ENCODE results near the gene RPS15. TPM values are rescaled to one million over a fixed set of nuclear protein-coding genes. Genes with fewer than 3 reads are reported as not detected.
"Not testable (repeated sequence)": the region's sequence is repeated elsewhere in the genome, so short reads cannot be mapped to it uniquely, and the experiment has no call there.

The RPS15 gene
- total RNA-seq, 1 donor from 2014 or later: 1,542 TPM

DNA sequence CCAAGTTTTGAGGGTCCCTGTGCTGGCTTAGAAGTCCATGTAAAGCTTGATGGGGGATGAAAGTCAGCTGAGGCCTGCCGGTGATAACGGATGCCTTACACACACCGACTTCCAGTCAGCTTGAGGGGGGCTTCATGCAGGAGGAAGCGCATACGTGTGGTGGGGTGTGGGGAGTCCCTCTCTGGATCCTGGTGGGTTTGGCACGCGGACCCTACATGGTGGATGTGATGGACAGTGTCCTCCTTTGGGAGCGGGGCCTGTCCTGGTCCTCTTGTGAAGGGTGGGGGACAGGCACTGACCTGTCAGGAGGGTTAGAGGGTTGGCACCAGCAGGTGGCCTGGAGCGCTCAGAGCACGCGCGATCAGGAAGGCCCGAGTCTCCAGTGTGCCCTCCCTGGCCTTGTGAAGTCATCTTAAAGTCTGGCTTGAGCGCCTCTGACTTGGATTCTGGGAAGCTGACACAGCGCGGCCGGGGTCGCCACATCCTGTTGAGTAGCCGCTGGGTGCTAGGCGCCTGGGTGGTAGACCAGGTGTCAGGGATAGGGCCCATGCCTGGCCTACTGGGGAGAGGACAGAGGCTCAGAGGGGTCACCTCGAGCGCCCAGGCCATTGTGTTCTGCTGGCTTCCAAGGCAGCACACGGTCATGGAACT is 27.9 kb upstream of the RPS15 start:
- peaks cover 39% of the 10 kb centered on the region for H3K4me1 Mint-ChIP-seq
- H3K9me3 Mint-ChIP-seq: no peaks in the 10 kb centered on the region

GRCh38 chr19:1410789-1411188 is 27.4 kb upstream of the RPS15 start:
- peak overlapping the region; percentile 98 for H3K4me3 Mint-ChIP-seq
- no peaks in the 10 kb centered on the region for H3K9me3 Mint-ChIP-seq
- H3K27me3 Mint-ChIP-seq: no peaks in the 10 kb centered on the region
- DNase-seq: no peak
- intact Hi-C loops (cut with micrococcal nuclease): no loop called here
- H3K4me1 Mint-ChIP-seq: peaks cover 43% of the 10 kb centered on the region
- peaks cover 31% of the 10 kb centered on the region for H3K36me3 Mint-ChIP-seq (ENCODE audit: low read depth)
- H3K27ac Mint-ChIP-seq: peak overlapping the region; percentile 23

More for the DNA sequence above, 27.9 kb upstream of the RPS15 start:
- peaks cover 30% of the 10 kb centered on the region for H3K36me3 Mint-ChIP-seq (ENCODE audit: low read depth)
- H3K4me3 Mint-ChIP-seq: peak overlapping the region; percentile 98
- intact Hi-C loops (cut with micrococcal nuclease): no loop called here
- peak overlapping the region; percentile 74 for H3K27ac Mint-ChIP-seq
- DNase-seq: no peak
- no peaks in the 10 kb centered on the region for H3K27me3 Mint-ChIP-seq

- intact Hi-C loops (cut with micrococcal nuclease): no loop called here
- H3K27me3 Mint-ChIP-seq: no peaks in the 10 kb centered on the region
- H3K4me1 Mint-ChIP-seq: peaks cover 41% of the 10 kb centered on the region
- H3K4me3 Mint-ChIP-seq: peak overlapping the region; percentile 98
- H3K36me3 Mint-ChIP-seq (ENCODE audit: low read depth): peaks cover 32% of the 10 kb centered on the region
- DNase-seq: no peak
- H3K9me3 Mint-ChIP-seq: no peaks in the 10 kb centered on the region
- H3K27ac Mint-ChIP-seq: peak overlapping the region; percentile 20
These were observed 26.7 kb upstream of the RPS15 start for GRCh38 chr19:1411255-1412191.

- H3K36me3 Mint-ChIP-seq (ENCODE audit: low read depth): peaks cover 37% of the 10 kb centered on the region
- peaks cover 40% of the 10 kb centered on the region for H3K4me1 Mint-ChIP-seq
- H3K27me3 Mint-ChIP-seq: no peaks in the 10 kb centered on the region
- no peak overlapping the region for H3K4me3 Mint-ChIP-seq
- DNase-seq: no peak
- no peak overlapping the region for H3K27ac Mint-ChIP-seq
- no peaks in the 10 kb centered on the region for H3K9me3 Mint-ChIP-seq
- intact Hi-C loops (cut with micrococcal nuclease): no loop called here
These were observed 25.8 kb upstream of the RPS15 start for GRCh38 chr19:1412323-1412923.

- Mint-ChIP-seq H3K36me3 (ENCODE audit: low read depth) (peaks cover 43% of the 10 kb centered on the region), H3K4me1 (peaks cover 42% of the 10 kb centered on the region), H3K4me3 (no peak overlapping the region), H3K27me3 (no peaks in the 10 kb centered on the region), H3K27ac (no peak overlapping the region), H3K9me3 (no peaks in the 10 kb centered on the region)
- intact Hi-C loops (cut with micrococcal nuclease): no loop called here
- DNase-seq: no peak
These were observed 25.0 kb upstream of the RPS15 start for GRCh38 chr19:1412995-1413800.

GRCh38 chr19:1416014-1416841 is 22.0 kb upstream of the RPS15 start:
- Mint-ChIP-seq H3K4me3 (no peak overlapping the region), H3K9me3 (no peaks in the 10 kb centered on the region), H3K27me3 (no peaks in the 10 kb centered on the region), H3K4me1 (peaks cover 21% of the 10 kb centered on the region), H3K36me3 (ENCODE audit: low read depth) (peaks cover 37% of the 10 kb centered on the region), H3K27ac (no peak overlapping the region)
- intact Hi-C loops (cut with micrococcal nuclease): no loop called here
- DNase-seq: no peak

DNA sequence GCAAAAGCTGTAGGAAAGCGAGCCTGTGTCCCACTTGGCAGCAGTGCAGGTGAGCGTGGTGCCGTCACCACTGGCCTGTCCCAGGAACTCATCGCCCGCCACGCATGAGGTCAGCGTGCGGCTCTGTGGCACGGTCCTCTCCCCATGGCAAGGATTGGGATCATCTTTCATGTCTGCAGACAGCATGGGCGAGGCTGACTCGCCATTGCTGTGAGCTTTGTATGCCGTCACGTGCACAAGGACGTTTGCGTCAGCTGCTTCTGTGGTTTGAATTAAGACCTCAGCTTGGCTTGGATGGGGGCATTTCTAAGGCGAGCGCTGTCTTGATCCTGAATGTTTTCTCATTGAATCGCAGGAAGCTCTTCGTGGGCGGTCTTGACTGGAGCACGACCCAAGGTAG is 21.1 kb upstream of the RPS15 start:
- Mint-ChIP-seq H3K27ac (no peak overlapping the region), H3K36me3 (ENCODE audit: low read depth) (peaks cover 35% of the 10 kb centered on the region), H3K4me1 (peaks cover 14% of the 10 kb centered on the region)

DNA sequence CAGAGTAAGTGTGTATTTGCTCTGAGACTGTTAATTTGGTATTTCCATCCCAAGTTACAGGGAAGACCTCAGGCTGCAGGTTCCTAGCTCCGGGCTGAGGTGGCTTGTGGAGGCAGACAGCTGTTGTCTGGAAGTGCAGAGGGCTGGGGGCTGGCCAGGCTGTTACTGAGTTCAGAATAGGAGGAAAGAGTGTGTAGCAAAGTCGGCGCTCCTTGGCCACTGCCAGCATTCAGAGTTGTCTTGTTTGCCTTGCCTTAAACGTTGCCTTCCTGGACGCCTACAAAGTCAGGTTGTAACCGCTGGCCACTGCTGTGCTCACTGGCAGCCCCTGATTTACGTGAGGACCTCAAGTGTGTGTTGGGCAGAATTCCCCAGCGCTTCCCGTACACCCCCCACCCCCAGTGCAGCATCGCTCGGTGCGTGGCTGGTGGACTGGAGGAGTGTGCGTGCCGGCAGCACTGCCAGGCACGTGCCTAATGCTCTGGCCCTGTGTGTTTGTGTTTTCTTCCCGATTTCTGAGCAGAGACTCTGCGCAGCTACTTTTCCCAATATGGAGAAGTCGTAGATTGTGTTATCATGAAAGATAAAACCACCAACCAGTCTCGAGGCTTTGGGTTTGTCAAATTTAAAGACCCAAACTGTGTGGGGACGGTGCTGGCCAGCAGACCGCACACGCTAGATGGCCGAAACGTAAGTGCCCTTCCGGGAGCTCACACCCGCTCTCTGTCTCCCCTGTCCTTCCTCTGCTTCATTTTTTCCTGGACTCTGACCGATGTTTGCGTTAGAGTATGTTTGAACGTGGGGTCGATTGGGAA is 20.3 kb upstream of the RPS15 start:
- Mint-ChIP-seq H3K27me3 (no peaks in the 10 kb centered on the region), H3K4me1 (peaks cover 14% of the 10 kb centered on the region), H3K4me3 (no peak overlapping the region), H3K9me3 (no peaks in the 10 kb centered on the region), H3K27ac (no peak overlapping the region), H3K36me3 (ENCODE audit: low read depth) (peaks cover 42% of the 10 kb centered on the region)
- no peak for DNase-seq
- intact Hi-C loops (cut with micrococcal nuclease): no loop called here

More for the DNA sequence above, 21.1 kb upstream of the RPS15 start:
- Mint-ChIP-seq H3K9me3 (no peaks in the 10 kb centered on the region), H3K4me3 (no peak overlapping the region), H3K27me3 (no peaks in the 10 kb centered on the region)
- no peak for DNase-seq
- intact Hi-C loops (cut with micrococcal nuclease): no loop called here

DNA sequence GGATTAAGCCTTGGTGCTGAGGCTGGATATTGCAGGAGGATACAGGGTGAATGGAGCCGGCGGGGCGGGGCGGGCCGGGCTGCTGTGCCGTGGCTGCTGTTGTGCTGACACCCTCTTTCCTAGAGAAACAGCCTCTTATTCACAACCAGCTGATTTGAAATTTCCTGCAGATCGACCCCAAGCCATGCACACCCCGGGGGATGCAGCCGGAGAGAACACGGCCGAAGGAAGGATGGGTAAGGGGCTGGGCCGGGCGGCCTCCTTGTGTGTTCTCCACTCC is 19.8 kb upstream of the RPS15 start:
- H3K4me3 Mint-ChIP-seq: no peak overlapping the region
- DNase-seq: no peak
- no peaks in the 10 kb centered on the region for H3K9me3 Mint-ChIP-seq
- peaks cover 10% of the 10 kb centered on the region for H3K4me1 Mint-ChIP-seq
- peaks cover 45% of the 10 kb centered on the region for H3K36me3 Mint-ChIP-seq (ENCODE audit: low read depth)
- intact Hi-C loops (cut with micrococcal nuclease): no loop called here
- no peak overlapping the region for H3K27ac Mint-ChIP-seq
- no peaks in the 10 kb centered on the region for H3K27me3 Mint-ChIP-seq

- Mint-ChIP-seq H3K4me3 (no peak overlapping the region), H3K36me3 (ENCODE audit: low read depth) (peaks cover 47% of the 10 kb centered on the region), H3K27me3 (no peaks in the 10 kb centered on the region), H3K27ac (no peak overlapping the region), H3K4me1 (peaks cover 10% of the 10 kb centered on the region), H3K9me3 (no peaks in the 10 kb centered on the region)
- no peak for DNase-seq
- intact Hi-C loops (cut with micrococcal nuclease): no loop called here
These were observed 19.1 kb upstream of the RPS15 start for GRCh38 chr19:1418951-1419738.

DNA sequence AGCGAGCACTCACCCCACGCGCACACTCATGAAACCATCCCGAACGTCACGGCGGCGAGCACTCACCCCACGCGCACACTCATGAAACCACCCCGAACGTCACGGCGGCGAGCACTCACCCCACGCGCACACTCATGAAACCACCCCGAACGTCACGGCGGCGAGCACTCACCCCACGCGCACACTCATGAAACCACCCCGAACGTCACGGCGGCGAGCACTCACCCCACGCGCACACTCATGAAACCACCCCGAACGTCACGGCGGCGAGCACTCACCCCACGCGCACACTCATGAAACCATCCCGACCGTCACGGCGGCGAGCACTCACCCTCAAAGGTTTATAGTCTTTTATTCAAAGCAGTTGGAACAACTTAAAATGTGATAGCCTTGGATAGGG is 18.1 kb upstream of the RPS15 start:
- not testable (repeated sequence) for H3K4me1 Mint-ChIP-seq, H3K4me3 Mint-ChIP-seq
- H3K36me3 Mint-ChIP-seq (ENCODE audit: low read depth): peaks cover 54% of the 10 kb centered on the region

DNA sequence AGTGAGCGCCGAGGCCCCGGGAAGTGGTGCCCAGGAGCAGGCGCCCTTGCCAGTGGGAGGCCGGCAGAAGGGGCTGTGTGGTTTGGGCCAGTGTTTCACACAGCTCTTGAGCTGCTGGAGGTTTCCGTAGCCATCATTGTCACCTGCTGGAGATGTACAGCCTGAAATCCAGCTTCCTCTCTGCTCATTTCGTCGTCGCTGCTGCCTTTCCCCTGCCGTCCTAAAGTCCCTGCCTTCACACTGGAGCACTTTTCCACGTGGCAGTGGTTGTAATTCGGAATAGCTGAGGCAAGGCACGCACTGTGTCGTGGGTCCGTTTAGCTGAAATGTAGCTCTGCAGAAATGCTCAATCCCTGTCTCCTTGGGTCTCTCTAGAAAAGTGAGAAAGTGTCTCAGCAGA is 17.6 kb upstream of the RPS15 start:
- H3K4me3 Mint-ChIP-seq: no peak overlapping the region
- peaks cover 54% of the 10 kb centered on the region for H3K36me3 Mint-ChIP-seq (ENCODE audit: low read depth)

More for the DNA sequence above, 18.1 kb upstream of the RPS15 start:
- H3K9me3 Mint-ChIP-seq; intact Hi-C loops (cut with micrococcal nuclease); H3K27ac Mint-ChIP-seq; DNase-seq; H3K27me3 Mint-ChIP-seq: not testable (repeated sequence)

More for the DNA sequence above, 17.6 kb upstream of the RPS15 start:
- no peaks in the 10 kb centered on the region for H3K9me3 Mint-ChIP-seq
- intact Hi-C loops (cut with micrococcal nuclease): no loop called here
- peaks cover 6% of the 10 kb centered on the region for H3K4me1 Mint-ChIP-seq
- DNase-seq: no peak
- H3K27me3 Mint-ChIP-seq: no peaks in the 10 kb centered on the region
- H3K27ac Mint-ChIP-seq: no peak overlapping the region

All from activated CD4-positive, alpha-beta T cell treated with anti-CD3 and anti-CD28 coated beads, Interleukin-2, amount 10 ng/mL, durations not matched to agents 24 days and 14 days (primary cell).